RWPE2 (cell line): ENCODE measurements around the gene MACF1.

Experiments
- ATAC-seq: fragments of 200-7000 bp; cut with Tn5 transposase; 3 replicates; pipeline ENCODE4 v1.9.1; 2021; ENCODE audit warnings: low read depth
- DNase-seq: peaks from one replicate; pipeline ENCODE4 v3.0.0-alpha.2; 2020; ENCODE audit warnings: low spot score
- H3K27ac ChIP-seq: fragments of 450-650 bp; 2 replicates; pipeline ENCODE4 v1.5.1; 2017; ENCODE audit warnings: mild to moderate bottlenecking; ENCODE audit not compliant: poor library complexity, severe bottlenecking
- H3K27me3 ChIP-seq: fragments of 250-450 bp; sonication (Bioruptor Pico); 2 replicates; pipeline ENCODE4 v1.5.1; 2021; ENCODE audit warnings: mild to moderate bottlenecking, moderate library complexity; ENCODE audit not compliant: insufficient read depth, poor library complexity, severe bottlenecking
- H3K36me3 ChIP-seq: fragments of 250-450 bp; sonication (Bioruptor Pico); 2 replicates; pipeline ENCODE4 v1.5.1; 2020; ENCODE audit warnings: low read depth, mild to moderate bottlenecking, moderate library complexity
- H3K4me1 ChIP-seq: fragments of 250-450 bp; sonication (Bioruptor Pico); 2 replicates; pipeline ENCODE4 v1.5.1; 2021; ENCODE audit warnings: mild to moderate bottlenecking, moderate library complexity; ENCODE audit not compliant: insufficient read depth, poor library complexity, severe bottlenecking
- H3K4me3 ChIP-seq: fragments of 250-450 bp; sonication (Bioruptor Pico); 2 replicates; pipeline ENCODE4 v1.5.1; 2021; ENCODE audit warnings: mild to moderate bottlenecking, moderate library complexity; ENCODE audit not compliant: severe bottlenecking
- H3K9me3 ChIP-seq: fragments of 250-450 bp; sonication (Bioruptor Pico); 2 replicates; pipeline ENCODE4 v1.5.1; 2021; ENCODE audit warnings: mild to moderate bottlenecking, moderate library complexity; ENCODE audit not compliant: severe bottlenecking
- CTCF ChIP-seq: fragments of 450-650 bp; IDR thresholded peaks from one replicate; pipeline ENCODE4 v1.5.1; 2017; ENCODE audit warnings: mild to moderate bottlenecking, moderate library complexity; ENCODE audit not compliant: poor library complexity, severe bottlenecking

The MACF1 gene

GRCh38 chr1:39317910-39318633 is 113.6 kb downstream of the MACF1 start:
- Histone ChIP-seq H3K27ac (no peak overlapping the region), H3K36me3 (peaks cover 94% of the 10 kb centered on the region), H3K4me3 (no peak overlapping the region), H3K4me1 (no peaks in the 10 kb centered on the region), H3K27me3 (no peaks in the 10 kb centered on the region), H3K9me3 (no peaks in the 10 kb centered on the region)
- no peak for TF ChIP-seq CTCF
- ATAC-seq (no peak), DNase-seq (no peak)

GRCh38 chr1:39321979-39322378 is 117.5 kb downstream of the MACF1 start:
- no peaks in the 10 kb centered on the region for H3K4me1 ChIP-seq
- no peak overlapping the region for H3K4me3 ChIP-seq
- H3K27ac ChIP-seq = no peak overlapping the region
- H3K9me3 ChIP-seq = no peaks in the 10 kb centered on the region
- no peak for ATAC-seq
- no peak for DNase-seq
- no peaks in the 10 kb centered on the region for H3K27me3 ChIP-seq
- no peak for TF ChIP-seq CTCF
- H3K36me3 ChIP-seq = peaks cover 96% of the 10 kb centered on the region

- no peak for TF ChIP-seq CTCF
- no peak for DNase-seq
- peaks cover 96% of the 10 kb centered on the region for H3K36me3 ChIP-seq
Measured at GRCh38 chr1:39322431-39322830, 117.9 kb downstream of the MACF1 start.

GRCh38 chr1:39324888-39325287 is 120.4 kb downstream of the MACF1 start:
- H3K27me3 ChIP-seq = no peaks in the 10 kb centered on the region
- H3K9me3 ChIP-seq = no peaks in the 10 kb centered on the region
- peaks cover 95% of the 10 kb centered on the region for H3K36me3 ChIP-seq
- no peak overlapping the region for H3K27ac ChIP-seq
- no peak overlapping the region for H3K4me3 ChIP-seq
- no peak for TF ChIP-seq CTCF
- DNase-seq = no peak
- no peaks in the 10 kb centered on the region for H3K4me1 ChIP-seq
- no peak for ATAC-seq

More at GRCh38 chr1:39322431-39322830, 117.9 kb downstream of the MACF1 start:
- Histone ChIP-seq H3K27ac (no peak overlapping the region), H3K4me3 (no peak overlapping the region), H3K27me3 (no peaks in the 10 kb centered on the region), H3K4me1 (no peaks in the 10 kb centered on the region), H3K9me3 (no peaks in the 10 kb centered on the region)
- ATAC-seq = no peak

GRCh38 chr1:39326836-39327235 is 122.3 kb downstream of the MACF1 start:
- H3K4me3 ChIP-seq = no peak overlapping the region
- no peaks in the 10 kb centered on the region for H3K27me3 ChIP-seq
- H3K9me3 ChIP-seq = no peaks in the 10 kb centered on the region
- no peaks in the 10 kb centered on the region for H3K4me1 ChIP-seq
- peaks cover 89% of the 10 kb centered on the region for H3K36me3 ChIP-seq
- ATAC-seq (no peak), DNase-seq (no peak)
- no peak for TF ChIP-seq CTCF
- no peak overlapping the region for H3K27ac ChIP-seq
